PC-9 (cell line): ENCODE data around the gene NXN.

Experiments used
- EZH2 ChIP-seq: fragments of 200-600 bp; sonication (generic); IDR thresholded peaks from 2 replicates; pipeline ENCODE4 v1.8.0; 2017; ENCODE audit warnings: antibody characterized with exemption, low read depth
- TF ChIP-seq, protein P1 (sequence below): fragments of 200-600 bp; sonication (generic); conservative IDR thresholded peaks from 2 replicates; pipeline ENCODE4 v1.6.1; 2017; ENCODE audit warnings: mixed run types, antibody characterized with exemption, mild to moderate bottlenecking, moderate library complexity

DNA sequence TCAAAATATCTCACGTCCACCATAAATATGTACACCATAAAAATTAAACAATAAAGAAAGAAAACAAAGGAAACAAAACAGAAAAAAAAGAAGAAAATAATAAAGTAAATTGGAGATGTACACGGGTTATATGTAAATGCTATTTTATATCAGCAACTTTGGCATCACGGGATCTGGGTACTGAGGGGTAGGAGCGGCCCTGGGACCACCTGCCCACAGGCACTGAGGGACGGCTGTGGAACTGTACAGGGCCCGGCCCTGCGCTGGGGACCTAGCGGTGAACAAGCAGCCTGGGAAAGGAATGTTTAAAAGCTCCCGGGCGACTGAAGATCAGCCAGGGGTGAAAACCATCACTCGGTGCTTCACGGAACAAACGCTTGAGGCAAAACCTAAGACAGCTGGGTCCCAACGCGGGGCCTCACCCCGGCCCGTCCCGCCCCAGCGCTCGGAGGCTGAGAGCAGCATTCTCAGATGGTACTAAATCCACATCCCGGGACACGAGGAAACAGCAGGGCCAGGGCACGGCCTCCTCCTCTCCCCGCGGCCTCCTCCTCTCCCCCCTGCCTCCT, 31.2 kb downstream of the NXN start:
- TF ChIP-seq, protein P1, sequence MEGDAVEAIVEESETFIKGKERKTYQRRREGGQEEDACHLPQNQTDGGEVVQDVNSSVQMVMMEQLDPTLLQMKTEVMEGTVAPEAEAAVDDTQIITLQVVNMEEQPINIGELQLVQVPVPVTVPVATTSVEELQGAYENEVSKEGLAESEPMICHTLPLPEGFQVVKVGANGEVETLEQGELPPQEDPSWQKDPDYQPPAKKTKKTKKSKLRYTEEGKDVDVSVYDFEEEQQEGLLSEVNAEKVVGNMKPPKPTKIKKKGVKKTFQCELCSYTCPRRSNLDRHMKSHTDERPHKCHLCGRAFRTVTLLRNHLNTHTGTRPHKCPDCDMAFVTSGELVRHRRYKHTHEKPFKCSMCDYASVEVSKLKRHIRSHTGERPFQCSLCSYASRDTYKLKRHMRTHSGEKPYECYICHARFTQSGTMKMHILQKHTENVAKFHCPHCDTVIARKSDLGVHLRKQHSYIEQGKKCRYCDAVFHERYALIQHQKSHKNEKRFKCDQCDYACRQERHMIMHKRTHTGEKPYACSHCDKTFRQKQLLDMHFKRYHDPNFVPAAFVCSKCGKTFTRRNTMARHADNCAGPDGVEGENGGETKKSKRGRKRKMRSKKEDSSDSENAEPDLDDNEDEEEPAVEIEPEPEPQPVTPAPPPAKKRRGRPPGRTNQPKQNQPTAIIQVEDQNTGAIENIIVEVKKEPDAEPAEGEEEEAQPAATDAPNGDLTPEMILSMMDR = no peak
- no peak for TF ChIP-seq EZH2
